ENCODE measurements around the gene FADS6.

- TF ChIP-seq CTCF (IDR thresholded peaks at IDR 0.05; ENCODE audit: poor library complexity, severe bottlenecking) (no peak), TAF1 (IDR thresholded peaks at IDR 0.05; ENCODE audit: low read depth) (no peak), POLR2AphosphoS5 (IDR thresholded peaks at IDR 0.05) (no peak), EZH2 (IDR thresholded peaks at IDR 0.05; ENCODE audit: borderline replicate concordance, insufficient read depth, low read length, poor library complexity, severe bottlenecking) (no peak), REST (IDR thresholded peaks at IDR 0.05; ENCODE audit: borderline replicate concordance) (no peak), RAD21 (conservative IDR thresholded peaks at IDR 0.05) (no peak), SMC3 (conservative IDR thresholded peaks at IDR 0.05; ENCODE audit: poor library complexity) (no peak), MXI1 (conservative IDR thresholded peaks at IDR 0.05; ENCODE audit: poor library complexity, severe bottlenecking) (no peak)
Observed at GRCh38 chr17:74865504-74866197, 27.8 kb downstream of the FADS6 start.
